Dermis blood vessel endothelial cell (primary cell): ENCODE measurements around the gene HOMER2. TPM values are rescaled to one million over a fixed set of nuclear protein-coding genes. Genes with fewer than 3 reads are reported as not detected.

Source experiments
- total RNA-seq: library from RNA; depleted of rRNA; stranded (reverse); fragments of >200 nt; gene quantifications from 2 replicates; pipeline ENCODE4 v1.2.3, GENCODE V29; 2014

Gene HOMER2
- total RNA-seq, 1 donor from 2014 or later = 1.7 TPM

Other genes with a start within 250 kb of the HOMER2 start
- gene AP3B2, start 242.8 kb downstream of the HOMER2 start, total RNA-seq = 0.17 TPM in 1 of 2 replicates, not detected in the other
- not detected in 2 replicates for gene FSD2, start 146.7 kb downstream of the HOMER2 start, total RNA-seq
- 8.0 TPM in 2 replicates for gene WHAMM, start 143.1 kb downstream of the HOMER2 start, total RNA-seq
- gene RAMAC, start 33.5 kb upstream of the HOMER2 start, total RNA-seq = 19.4 and 26.2 TPM in 2 replicates
- 11.9 and 14.1 TPM in 2 replicates for gene C15orf40, start 58.9 kb upstream of the HOMER2 start, total RNA-seq
- 131 and 146 TPM in 2 replicates for gene BTBD1, start 114.5 kb upstream of the HOMER2 start, total RNA-seq
- 34.7 and 41.9 TPM in 2 replicates for gene TM6SF1, start 154.9 kb upstream of the HOMER2 start, total RNA-seq